ENCODE data around the gene UFC1. TPM values are rescaled to one million over a fixed set of nuclear protein-coding genes. Genes with fewer than 3 reads are reported as not detected.

Gene UFC1
- total and polyA plus RNA-seq, 2 donors (not counting 1 experiment from before 2014, with no cell fraction given), result 91.0 to 128 TPM

- Histone ChIP-seq H4K20me1 (ENCODE audit: control insufficient read depth, insufficient read depth, low read length, poor library complexity, severe bottlenecking) (peaks cover 14% of the 10 kb centered on the region), H3K79me2 (ENCODE audit: control insufficient read depth, insufficient read depth, low read length) (peaks cover 33% of the 10 kb centered on the region), H3K4me1 (ENCODE audit: control insufficient read depth in 2 of 2, insufficient read depth in 2 of 2, low read length in 2 of 2) (peaks cover 20 to 26% of the 10 kb centered on the region in 2 donors), H3K27ac (ENCODE audit: low read length in 2 of 2) (no peak overlapping the region), H3K4me3 (ENCODE audit: control extremely low read depth in 1 of 5, extremely low read depth in 1 of 5, insufficient read depth in 1 of 5, low read depth in 2 of 5, low read length in 4 of 5) (no peak overlapping the region), H3K27me3 (replicated peaks in 1 of 4; ENCODE audit: control extremely low read depth in 1 of 4, control insufficient read depth in 3 of 4, insufficient read depth in 4 of 4, low read length in 3 of 4) (no peaks in the 10 kb centered on the region), H3K36me3 (replicated peaks in 1 of 2; ENCODE audit: control extremely low read depth in 1 of 2, control insufficient read depth in 1 of 2, extremely low read depth in 1 of 2, insufficient read depth in 2 of 2, low read length in 1 of 2) (peaks cover 3 to 66% of the 10 kb centered on the region in 2 experiments), H3K9me3 (ENCODE audit: control extremely low read depth in 1 of 3, control insufficient read depth in 2 of 3, insufficient read depth in 1 of 3, low read length in 2 of 3) (no peaks in the 10 kb centered on the region), H3K9ac (ENCODE audit: low read length) (no peak overlapping the region), H2AFZ (ENCODE audit: insufficient read depth, low read depth, low read length, poor library complexity, severe bottlenecking) (no peak overlapping the region), H3K4me2 (replicated peaks; ENCODE audit: low read depth, low read length, poor library complexity, severe bottlenecking) (no peak overlapping the region)
- peaks cover 45% of the 10 kb centered on the region for H3K4me1 Mint-ChIP-seq
- no peaks in the 10 kb centered on the region for H3K9me3 Mint-ChIP-seq (ENCODE audit: insufficient read depth)
- 100% methylated on average over 1 of the region's 4 CpGs for WGBS (ENCODE audit: insufficient coverage)
- intact Hi-C loops (cut with micrococcal nuclease), result no loop called here
- no peaks in the 10 kb centered on the region for H3K27me3 Mint-ChIP-seq
- DNase-seq, result no peak
- POLR2A ChIA-PET, result no interaction called here
- no peak overlapping the region for H3K27ac Mint-ChIP-seq
- no peak for ATAC-seq (ENCODE audit: low read depth)
- no peak overlapping the region for H3K4me3 Mint-ChIP-seq
- CTCF ChIA-PET, result no interaction called here
- no peak for TF ChIP-seq EZH2 (IDR thresholded peaks at IDR 0.05; ENCODE audit: borderline replicate concordance, insufficient read depth, low read depth, low read length, poor library complexity, severe bottlenecking)
- TF ChIP-seq, protein P1, sequence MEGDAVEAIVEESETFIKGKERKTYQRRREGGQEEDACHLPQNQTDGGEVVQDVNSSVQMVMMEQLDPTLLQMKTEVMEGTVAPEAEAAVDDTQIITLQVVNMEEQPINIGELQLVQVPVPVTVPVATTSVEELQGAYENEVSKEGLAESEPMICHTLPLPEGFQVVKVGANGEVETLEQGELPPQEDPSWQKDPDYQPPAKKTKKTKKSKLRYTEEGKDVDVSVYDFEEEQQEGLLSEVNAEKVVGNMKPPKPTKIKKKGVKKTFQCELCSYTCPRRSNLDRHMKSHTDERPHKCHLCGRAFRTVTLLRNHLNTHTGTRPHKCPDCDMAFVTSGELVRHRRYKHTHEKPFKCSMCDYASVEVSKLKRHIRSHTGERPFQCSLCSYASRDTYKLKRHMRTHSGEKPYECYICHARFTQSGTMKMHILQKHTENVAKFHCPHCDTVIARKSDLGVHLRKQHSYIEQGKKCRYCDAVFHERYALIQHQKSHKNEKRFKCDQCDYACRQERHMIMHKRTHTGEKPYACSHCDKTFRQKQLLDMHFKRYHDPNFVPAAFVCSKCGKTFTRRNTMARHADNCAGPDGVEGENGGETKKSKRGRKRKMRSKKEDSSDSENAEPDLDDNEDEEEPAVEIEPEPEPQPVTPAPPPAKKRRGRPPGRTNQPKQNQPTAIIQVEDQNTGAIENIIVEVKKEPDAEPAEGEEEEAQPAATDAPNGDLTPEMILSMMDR (IDR thresholded peaks at IDR 0.05), result no peak
Observed at GRCh38 chr1:161172776-161173376, 19.1 kb downstream of the UFC1 start.

- TF ChIP-seq, protein P1 (IDR thresholded peaks at IDR 0.05), result no peak
- no peak for TF ChIP-seq EZH2 (IDR thresholded peaks at IDR 0.05; ENCODE audit: borderline replicate concordance, insufficient read depth, low read depth, low read length, poor library complexity, severe bottlenecking)
- Mint-ChIP-seq H3K9me3 (ENCODE audit: insufficient read depth) (no peaks in the 10 kb centered on the region), H3K4me1 (peaks cover 46% of the 10 kb centered on the region), H3K27me3 (no peaks in the 10 kb centered on the region), H3K4me3 (no peak overlapping the region), H3K27ac (peak overlapping the region; percentile 10)
- no peak for DNase-seq
- intact Hi-C loops (cut with micrococcal nuclease), result no loop called here
- POLR2A ChIA-PET, result no interaction called here
- no peak overlapping the region for H2AFZ ChIP-seq (ENCODE audit: insufficient read depth, low read depth, low read length, poor library complexity, severe bottlenecking)
- peaks cover 33% of the 10 kb centered on the region for H3K79me2 ChIP-seq (ENCODE audit: control insufficient read depth, insufficient read depth, low read length)
- H3K36me3 ChIP-seq (replicated peaks in 1 of 2; ENCODE audit: control extremely low read depth in 1 of 2, control insufficient read depth in 1 of 2, extremely low read depth in 1 of 2, insufficient read depth in 2 of 2, low read length in 1 of 2), result peaks cover 3 to 66% of the 10 kb centered on the region in 2 experiments
- CTCF ChIA-PET, result no interaction called here
- H3K27me3 ChIP-seq (replicated peaks in 1 of 4; ENCODE audit: control extremely low read depth in 1 of 4, control insufficient read depth in 3 of 4, insufficient read depth in 4 of 4, low read length in 3 of 4), result no peaks in the 10 kb centered on the region
- no peak overlapping the region for H3K27ac ChIP-seq (ENCODE audit: low read length in 2 of 2)
- ATAC-seq (ENCODE audit: low read depth), result no peak
- H3K9me3 ChIP-seq (ENCODE audit: control extremely low read depth in 1 of 3, control insufficient read depth in 2 of 3, insufficient read depth in 1 of 3, low read length in 2 of 3), result no peaks in the 10 kb centered on the region
- 97% methylated on average over 9 of the region's 11 CpGs for WGBS (ENCODE audit: insufficient coverage)
- H3K9ac ChIP-seq (ENCODE audit: low read length), result no peak overlapping the region
- H4K20me1 ChIP-seq (ENCODE audit: control insufficient read depth, insufficient read depth, low read length, poor library complexity, severe bottlenecking), result peaks cover 14% of the 10 kb centered on the region
- H3K4me1 ChIP-seq (ENCODE audit: control insufficient read depth in 2 of 2, insufficient read depth in 2 of 2, low read length in 2 of 2), result peaks cover 25 to 32% of the 10 kb centered on the region in 2 donors
- H3K4me2 ChIP-seq (replicated peaks; ENCODE audit: low read depth, low read length, poor library complexity, severe bottlenecking), result no peak overlapping the region
- H3K4me3 ChIP-seq (ENCODE audit: control extremely low read depth in 1 of 5, extremely low read depth in 1 of 5, insufficient read depth in 1 of 5, low read depth in 2 of 5, low read length in 4 of 5), result no peak overlapping the region
Observed at GRCh38 chr1:161173711-161174110, 19.9 kb downstream of the UFC1 start.
